IPS-18c (cell line): ENCODE results near the gene GCSH.
"Not testable (repeated sequence)": the region's sequence is repeated elsewhere in the genome, so short reads cannot be mapped to it uniquely, and the experiment has no call there.

Experiments used
- H3K4me3 ChIP-seq: 2 replicates; pipeline ENCODE4 v1.7.0; 2013; ENCODE audit warnings: low read depth, mild to moderate bottlenecking, low read length, moderate library complexity; ENCODE audit not compliant: insufficient read depth
- H3K9me3 ChIP-seq: one replicate; pipeline ENCODE4 v1.6.1; 2013; ENCODE audit warnings: mild to moderate bottlenecking, low read length, moderate library complexity; ENCODE audit not compliant: control insufficient read depth, insufficient read depth

GCSH gene

GRCh38 chr16:81109274-81109673 is 13.1 kb upstream of the GCSH start:
- not testable (repeated sequence) for H3K4me3 ChIP-seq, H3K9me3 ChIP-seq

- Histone ChIP-seq H3K4me3 (no peak overlapping the region), H3K9me3 (no peaks in the 10 kb centered on the region)
Observed at GRCh38 chr16:81107511-81107910, 11.3 kb upstream of the GCSH start.

- H3K4me3 ChIP-seq, result no peak overlapping the region
- no peaks in the 10 kb centered on the region for H3K9me3 ChIP-seq
Observed at GRCh38 chr16:81106826-81107503, 10.8 kb upstream of the GCSH start.

- Histone ChIP-seq H3K4me3 (no peak overlapping the region), H3K9me3 (no peaks in the 10 kb centered on the region)
Observed at GRCh38 chr16:81105946-81106345, 9.8 kb upstream of the GCSH start.

- Histone ChIP-seq H3K4me3 (no peak overlapping the region; the same call in 1 of the 2 replicates), H3K9me3 (no peaks in the 10 kb centered on the region)
Observed at GRCh38 chr16:81101702-81102101, 5.5 kb upstream of the GCSH start.

GRCh38 chr16:81099958-81100357 is 3.8 kb upstream of the GCSH start:
- Histone ChIP-seq H3K9me3 (no peaks in the 10 kb centered on the region), H3K4me3 (no peak overlapping the region)

GRCh38 chr16:81097230-81097629 is 1.0 kb upstream of the GCSH start:
- Histone ChIP-seq H3K4me3 (no peak overlapping the region), H3K9me3 (no peaks in the 10 kb centered on the region)

- H3K9me3 ChIP-seq, result no peaks in the 10 kb centered on the region
- H3K4me3 ChIP-seq, result no peak overlapping the region
Observed at GRCh38 chr16:81096715-81097208, 567 bp upstream of the GCSH start.

- Histone ChIP-seq H3K4me3 (peak overlapping the region; percentile 80), H3K9me3 (no peaks in the 10 kb centered on the region)
Observed at GRCh38 chr16:81095653-81095952, 592 bp downstream of the GCSH start.

- Histone ChIP-seq H3K9me3 (no peaks in the 10 kb centered on the region), H3K4me3 (peak overlapping the region; percentile 52)
Observed at GRCh38 chr16:81094771-81095251, 1.4 kb downstream of the GCSH start.

- H3K9me3 ChIP-seq, result no peaks in the 10 kb centered on the region
- H3K4me3 ChIP-seq, result no peak overlapping the region
Observed at GRCh38 chr16:81088836-81089235, 7.4 kb downstream of the GCSH start.

- H3K9me3 ChIP-seq, result no peaks in the 10 kb centered on the region
- H3K4me3 ChIP-seq, result no peak overlapping the region
Observed at GRCh38 chr16:81081014-81081413, 15.2 kb downstream of the GCSH start.

- Histone ChIP-seq H3K4me3 (no peak overlapping the region), H3K9me3 (no peaks in the 10 kb centered on the region)
Observed at GRCh38 chr16:81080233-81080632, 16.0 kb downstream of the GCSH start.

GRCh38 chr16:81077076-81077940 is 18.9 kb downstream of the GCSH start, which contains the start of gene C16orf46:
TSS of gene C16orf46 (minus strand) at chr16:81077238. CDS start at chr16:81063955, 13,283 bp downstream.
- Histone ChIP-seq H3K4me3 (peak within 1 kb of the TSS; percentile 70), H3K9me3 (no peaks in the 10 kb centered on the region)

GRCh38 chr16:81076566-81077075 is 19.6 kb downstream of the GCSH start:
- Histone ChIP-seq H3K9me3 (no peaks in the 10 kb centered on the region), H3K4me3 (peak overlapping the region; percentile 70)

GRCh38 chr16:81073560-81074330 is 22.4 kb downstream of the GCSH start:
- Histone ChIP-seq H3K4me3 (no peak overlapping the region), H3K9me3 (no peaks in the 10 kb centered on the region)

- no peaks in the 10 kb centered on the region for H3K9me3 ChIP-seq
- no peak overlapping the region for H3K4me3 ChIP-seq
Observed at GRCh38 chr16:81071805-81072204, 24.4 kb downstream of the GCSH start.
